Renal cortex interstitium (tissue), 15 donors: Measurements from ENCODE around the gene AFF2. TPM values are rescaled to one million over a fixed set of nuclear protein-coding genes. Genes with fewer than 3 reads are reported as not detected.

ENCODE experiments used
- DNase-seq, 11 donors: peaks; one replicate each; pipeline ENCODE4 v3.0.0-alpha.2; 2013; ENCODE audit warnings: low read depth in 9 of 11, low spot score in 4 of 11; ENCODE audit errors: extremely low read depth in 1 of 11
- long read RNA-seq, 16 experiments: transcript quantifications; one replicate each; lab custom pipeline, GENCODE V29; 2026
- polyA plus RNA-seq, 3 donors: library from polyadenylated mRNA; unstranded; fragments of 120-200 nt; gene quantifications; one replicate each; pipeline ENCODE4 v1.2.1, GENCODE V29; 2013; ENCODE audit not compliant: insufficient read length in 3 of 3

Gene AFF2
- 1 to 10 TPM; 4.5 to 6.3 (median 5.3) TPM for polyA plus RNA-seq
- long read RNA-seq, donor 1 = 0 reads
- long read RNA-seq, donor 2 = 0 reads
- long read RNA-seq, donor 3 = 0 reads
- long read RNA-seq, donor 4 = 0 reads
- long read RNA-seq, donor 5 = 0 reads
- long read RNA-seq, donor 6 = 0 reads
- long read RNA-seq, donor 7 = 0 reads
- long read RNA-seq, donor 8 = 0 reads
- long read RNA-seq, donor 9 = 0 reads
- long read RNA-seq, donor 10 = 0 reads
- long read RNA-seq, donor 11 = 0 reads
- long read RNA-seq, donor 12 = 0 reads
- long read RNA-seq, donor 13 = 0 reads
- long read RNA-seq, donor 14 = 0 reads
- long read RNA-seq, donor 15 = 0 reads
- long read RNA-seq, donor 16 = 0 reads

DNA sequence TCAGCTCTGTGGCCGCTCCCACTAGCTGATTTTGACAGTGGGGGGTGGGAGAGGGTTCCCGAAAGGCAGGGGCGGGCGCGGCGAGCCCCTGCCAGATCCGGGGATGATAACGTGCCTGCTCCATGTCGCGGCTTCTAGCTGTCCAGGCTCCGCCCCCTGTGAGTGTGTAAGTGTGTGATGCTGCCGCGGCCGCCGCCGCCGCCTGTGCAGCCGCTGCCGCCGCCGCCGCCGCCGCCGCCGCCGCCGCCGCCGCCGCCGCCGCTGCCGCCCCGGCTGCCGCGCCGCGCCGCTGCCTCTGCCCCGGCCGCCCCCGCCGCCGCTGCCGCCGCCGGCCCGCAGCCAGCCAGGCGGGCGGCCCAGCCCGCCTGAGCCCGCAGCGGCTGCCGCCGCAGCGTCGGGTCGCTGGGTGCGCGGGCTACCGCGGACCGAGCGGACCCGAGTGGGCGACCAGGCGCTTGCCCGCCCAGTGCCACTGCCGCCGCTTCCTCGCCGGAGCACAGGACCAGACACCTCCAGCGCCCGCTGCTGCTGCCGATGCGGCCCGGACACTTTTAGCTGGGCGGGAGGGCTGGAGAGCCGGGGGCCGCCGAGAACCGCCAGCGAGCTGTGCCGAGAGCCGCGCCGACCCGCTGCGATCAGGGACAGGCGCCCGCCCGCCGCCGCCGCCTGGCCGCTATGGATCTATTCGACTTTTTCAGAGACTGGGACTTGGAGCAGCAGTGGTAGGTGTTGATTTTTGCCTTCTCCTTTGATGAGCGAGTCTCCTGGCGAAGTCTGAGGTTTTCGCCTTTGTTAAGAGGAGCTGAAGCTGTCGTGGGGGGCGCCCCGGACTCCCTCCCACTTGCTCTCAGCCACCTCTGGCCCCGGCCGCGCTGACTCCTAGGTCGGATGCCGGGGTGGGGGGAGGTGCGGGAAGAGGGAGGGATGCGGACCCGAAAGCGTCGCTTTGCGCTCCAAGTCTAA, at the start of gene AFF2:
AFF2 (plus strand) TSS at position 195 of the 963 bp plus-strand sequence; CDS start at position 676, 481 bp downstream.
- no peak for DNase-seq

DNA sequence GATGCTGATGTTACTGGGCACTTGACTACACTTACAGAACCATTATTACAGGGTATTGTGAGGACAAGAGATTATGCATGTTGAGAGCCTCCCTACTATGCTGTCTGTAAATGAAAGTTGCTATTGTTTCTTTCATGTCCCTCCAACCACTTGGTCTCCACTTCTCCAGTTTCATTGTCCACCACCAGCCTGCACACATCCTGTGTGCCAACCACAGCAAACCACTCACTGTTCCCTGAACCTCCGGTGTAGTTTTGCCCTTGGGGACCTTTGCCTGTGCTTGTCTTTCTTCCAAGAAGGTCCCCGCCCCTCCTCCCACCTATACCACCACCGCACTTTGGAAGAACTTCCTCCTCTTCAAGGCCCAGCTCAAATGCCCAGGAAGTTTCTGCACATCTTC, 43.1 kb upstream of the AFF2 start:
- no peak for DNase-seq

DNA sequence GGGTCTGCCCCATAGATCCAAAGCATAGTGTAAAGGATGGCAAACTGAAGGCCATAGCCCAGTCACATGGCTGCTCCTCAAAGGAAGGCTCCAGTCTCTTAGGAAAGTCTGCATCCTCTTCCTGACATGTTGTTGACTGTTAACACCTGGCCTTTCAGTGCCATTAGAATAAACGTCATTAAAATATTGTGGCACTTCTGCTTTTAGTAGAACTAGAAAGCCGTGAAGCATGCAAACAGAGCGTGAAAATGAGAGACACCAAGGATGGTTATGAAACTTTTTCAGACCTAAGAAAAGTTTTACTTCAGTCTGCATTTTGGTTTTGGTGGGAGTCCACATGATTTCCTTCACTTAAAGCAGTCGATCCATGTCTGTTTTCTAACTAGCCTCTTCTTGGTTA, 41.1 kb upstream of the AFF2 start:
- no peak for DNase-seq

DNA sequence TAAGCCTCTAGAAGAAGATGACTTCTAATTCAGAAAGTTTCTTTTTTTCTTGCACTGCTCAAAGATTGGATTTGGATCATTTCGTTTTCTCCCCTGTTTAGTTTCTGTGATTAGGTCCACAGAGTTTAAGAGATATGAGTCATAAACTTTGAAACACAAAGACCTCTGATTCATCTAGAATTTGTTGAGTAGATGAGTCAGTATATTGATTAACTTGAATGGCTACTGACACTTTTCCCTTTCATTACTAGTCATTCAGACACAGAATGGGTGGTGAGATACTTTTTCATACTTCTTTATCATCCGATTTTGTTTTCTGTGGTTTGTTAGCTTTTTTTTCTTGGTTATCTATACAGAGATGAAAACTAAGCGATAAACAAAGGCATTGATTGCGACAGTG, 34.1 kb upstream of the AFF2 start:
- no peak for DNase-seq

DNA sequence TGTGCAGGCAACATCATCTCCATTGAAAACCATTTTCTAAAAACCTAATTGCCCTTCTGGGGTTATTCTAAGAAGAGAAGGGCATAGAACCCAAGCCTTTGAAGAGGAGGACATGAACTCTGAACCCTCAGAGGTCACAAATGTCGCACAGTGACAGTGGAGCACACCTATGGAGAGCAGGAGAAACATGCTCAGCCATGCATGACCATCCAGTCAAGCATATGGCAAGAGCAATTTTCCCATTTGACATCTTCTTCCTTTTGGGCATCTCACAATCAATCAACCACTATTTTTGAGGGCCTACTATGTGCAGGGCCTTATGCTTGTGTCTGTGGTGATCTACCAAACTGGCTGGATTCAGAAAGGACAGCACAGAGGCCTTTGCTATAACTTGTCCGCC, 30.1 kb upstream of the AFF2 start:
- DNase-seq = no peak

DNA sequence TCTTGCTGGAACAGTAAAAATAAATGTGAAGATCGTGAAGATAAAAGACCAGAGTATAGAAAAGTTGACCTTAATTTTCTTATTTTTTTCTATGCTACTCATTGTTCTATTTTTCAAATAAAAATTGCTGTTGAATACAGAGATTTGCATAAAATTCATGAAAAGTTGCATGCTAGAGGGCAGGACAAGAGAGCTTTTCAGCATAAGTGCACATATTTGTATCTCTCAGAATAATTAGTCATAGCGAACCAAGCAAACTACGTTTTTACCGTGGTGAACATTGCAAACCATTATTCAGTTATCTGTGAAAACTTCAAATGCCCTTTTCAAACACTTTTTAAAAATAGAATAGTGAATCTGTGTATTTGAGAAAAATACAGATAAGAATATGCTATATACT, 26.4 kb upstream of the AFF2 start:
- DNase-seq = no peak

DNA sequence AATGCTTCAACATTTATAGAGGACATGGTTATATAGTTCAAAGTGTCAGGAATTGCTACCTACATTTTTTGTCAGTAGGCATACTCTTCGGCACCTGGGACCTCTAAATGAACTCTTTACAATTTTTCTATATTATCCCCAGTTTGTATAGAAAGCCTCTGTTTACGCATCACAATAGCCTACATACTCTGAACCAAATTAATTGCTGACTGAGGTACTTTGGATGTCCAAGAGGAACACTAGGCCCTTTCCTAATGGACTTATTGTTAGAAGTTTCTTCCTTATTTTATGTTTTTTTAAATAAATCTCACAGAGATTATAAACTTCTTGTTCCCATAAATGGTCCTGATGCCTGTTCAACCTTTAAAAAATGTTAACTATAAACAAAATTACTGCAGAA, 8.4 kb upstream of the AFF2 start:
- no peak for DNase-seq

DNA sequence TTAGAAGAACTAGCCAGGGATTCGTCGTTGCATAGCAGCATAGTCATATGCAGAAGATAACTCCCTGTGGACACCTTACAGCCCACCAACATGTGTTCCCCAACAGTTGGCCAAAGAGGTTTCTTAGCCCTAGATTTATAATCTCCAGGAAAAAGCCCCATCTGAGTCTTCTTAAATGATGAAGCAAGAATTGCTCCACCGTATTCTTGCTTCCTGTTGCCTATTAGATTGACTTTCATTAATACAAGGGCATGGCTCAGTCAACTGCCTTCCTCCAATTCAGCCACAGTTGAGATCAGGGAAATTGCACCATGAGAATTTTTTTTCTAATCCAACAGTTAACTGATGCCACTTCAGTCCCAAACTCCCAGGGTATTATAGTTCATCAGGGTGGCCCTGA, 5.2 kb upstream of the AFF2 start:
- no peak for DNase-seq

DNA sequence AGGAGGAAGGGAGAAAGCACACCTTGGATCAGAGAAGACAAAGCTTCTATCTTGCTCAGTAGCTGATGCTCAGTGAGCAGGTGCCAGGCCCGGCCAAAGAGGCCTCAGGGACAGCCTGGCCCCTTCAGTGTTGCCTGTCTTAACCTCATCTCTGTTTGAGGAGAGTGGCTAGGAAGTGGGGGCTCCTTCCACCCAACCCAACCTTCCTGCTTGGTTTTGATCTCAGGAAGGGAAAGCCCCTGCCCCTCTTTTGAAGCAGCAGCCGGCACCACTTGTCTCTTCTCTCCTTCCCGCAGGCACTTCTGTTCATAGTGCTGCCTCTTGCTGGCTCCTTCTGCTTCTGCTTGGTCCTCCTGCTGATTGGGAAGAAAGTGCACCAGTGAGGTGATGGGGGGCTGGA, 2.4 kb upstream of the AFF2 start:
- DNase-seq = no peak

DNA sequence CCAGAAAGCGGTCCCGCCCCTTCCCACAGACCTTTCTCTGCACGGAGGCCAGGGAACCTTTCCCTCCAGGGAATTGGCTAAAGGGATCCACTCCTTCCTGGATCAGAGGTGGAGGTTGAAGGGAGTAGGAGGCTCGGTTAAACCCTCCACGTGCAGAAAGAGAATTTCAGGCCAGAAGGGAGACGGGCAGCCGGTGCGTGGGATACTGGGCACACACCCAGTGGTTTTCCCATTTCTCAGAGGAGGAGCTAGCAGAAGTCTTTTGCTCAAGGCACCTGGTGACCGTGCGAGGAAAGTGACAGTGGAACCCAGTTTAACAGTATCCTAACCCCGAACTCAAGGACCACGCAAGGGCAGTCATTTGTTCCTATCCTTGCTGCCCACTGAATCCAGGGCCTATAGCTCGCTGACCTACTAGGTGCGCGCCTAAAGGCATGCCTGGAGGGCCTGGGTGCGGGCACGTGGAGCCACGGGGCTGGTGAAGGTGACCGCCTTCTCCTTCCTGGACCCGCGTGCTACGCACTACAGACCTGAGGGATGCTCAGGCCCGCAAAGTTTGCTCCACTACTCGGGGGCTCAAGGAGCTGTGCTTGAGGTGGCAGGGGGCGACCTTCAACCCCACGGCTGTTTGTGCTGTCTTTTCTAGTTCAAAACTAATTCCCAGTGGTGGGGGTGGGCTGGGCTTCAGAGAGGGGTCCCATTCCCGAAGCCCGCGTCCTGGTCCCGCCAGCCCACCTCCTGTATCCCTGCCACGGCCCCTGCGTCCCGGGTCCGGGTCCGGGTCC, 587 bp upstream of the AFF2 start:
- no peak for DNase-seq

DNA sequence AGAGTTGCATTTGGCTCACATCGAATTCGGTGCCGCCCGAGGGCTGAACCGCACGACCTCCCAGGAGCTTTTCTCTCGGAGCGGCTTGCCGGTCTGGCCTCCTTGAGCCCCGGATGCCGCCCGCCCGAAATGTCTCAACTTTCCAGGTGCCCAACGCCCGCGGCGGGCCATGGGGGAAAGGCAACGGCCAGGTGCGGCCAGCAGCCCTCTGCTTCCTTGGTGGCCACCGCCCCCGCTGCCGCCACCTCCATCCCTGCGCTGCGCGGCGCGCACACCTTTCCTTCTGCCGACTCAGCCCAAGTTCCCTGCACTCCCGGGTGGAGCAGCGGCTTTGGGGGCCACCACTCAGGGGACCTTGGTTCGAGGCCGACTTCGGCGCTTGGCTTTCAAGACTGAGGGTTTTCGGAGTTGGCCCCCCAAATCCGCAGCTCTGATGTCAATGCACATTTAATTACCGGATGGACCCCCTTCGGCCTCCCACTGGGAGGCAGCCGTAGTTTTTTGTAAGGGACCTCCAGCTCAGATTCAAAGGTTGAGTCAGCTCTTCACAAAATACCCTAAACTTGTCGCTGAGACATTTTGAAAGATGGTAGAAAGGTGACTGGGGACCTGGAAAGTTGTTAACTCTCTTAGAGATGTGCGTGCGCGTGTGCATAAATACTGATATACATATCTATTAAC, 1.1 kb downstream of the AFF2 start:
- no peak for DNase-seq

DNA sequence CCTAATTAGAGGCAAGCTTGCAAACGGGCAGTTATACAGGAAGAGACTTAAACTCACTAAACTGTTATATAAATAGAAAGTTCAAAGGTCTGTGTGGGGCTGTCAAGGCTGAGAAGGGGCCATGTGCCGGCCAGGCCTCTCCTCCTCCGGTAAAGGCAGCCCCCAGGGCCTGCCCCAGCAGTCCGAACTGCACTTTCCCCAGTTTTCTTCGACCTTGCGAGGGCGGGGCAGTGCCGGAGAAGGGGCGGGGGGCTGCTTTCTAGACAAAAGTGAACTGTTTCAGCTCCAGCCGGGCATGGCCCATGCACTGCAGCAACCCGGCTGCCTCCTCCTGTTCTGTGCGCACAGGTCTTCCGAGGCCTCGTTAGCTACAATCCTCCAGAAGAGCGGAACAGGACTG, 4.1 kb downstream of the AFF2 start:
- peak in 1 of 11 donors; percentile 12 for DNase-seq

DNA sequence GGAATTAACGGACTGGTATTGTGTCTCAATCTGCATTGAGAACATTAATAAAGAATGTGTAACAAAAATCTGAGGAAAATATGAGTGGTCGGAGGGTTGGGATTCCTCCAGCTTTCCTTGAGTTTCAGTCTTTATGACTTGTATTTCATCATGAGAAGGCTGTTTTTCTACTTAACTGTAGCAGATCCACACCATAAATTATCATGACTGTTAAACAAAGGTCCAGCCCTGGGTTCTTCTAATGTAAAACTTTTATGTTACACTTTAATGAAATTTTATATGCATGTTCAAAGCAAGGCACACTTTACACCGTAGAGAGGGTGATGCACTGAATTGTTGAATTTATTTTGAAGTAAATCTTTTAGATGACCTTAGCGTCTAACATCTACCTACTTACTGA, 7.0 kb downstream of the AFF2 start:
- peak in 1 of 11 donors; percentile 16 for DNase-seq

DNA sequence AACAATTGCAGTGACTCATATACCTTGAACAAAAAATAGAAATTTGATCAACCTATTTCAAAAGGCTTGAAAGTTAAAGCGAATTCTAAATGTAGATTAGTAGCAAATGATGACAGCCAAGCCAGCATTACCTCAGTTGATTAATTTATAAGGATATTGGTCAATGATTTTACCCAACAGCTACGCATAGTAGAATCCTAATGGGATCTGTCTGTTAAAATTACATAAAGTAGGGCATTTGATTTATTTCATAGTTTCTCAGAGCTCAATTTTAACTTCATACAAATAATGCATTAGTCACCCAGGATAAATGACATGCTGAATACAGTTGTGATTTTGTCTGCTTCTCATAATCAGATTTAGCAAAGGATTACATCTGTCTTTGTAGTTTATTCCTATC, 12.0 kb downstream of the AFF2 start:
- no peak for DNase-seq

DNA sequence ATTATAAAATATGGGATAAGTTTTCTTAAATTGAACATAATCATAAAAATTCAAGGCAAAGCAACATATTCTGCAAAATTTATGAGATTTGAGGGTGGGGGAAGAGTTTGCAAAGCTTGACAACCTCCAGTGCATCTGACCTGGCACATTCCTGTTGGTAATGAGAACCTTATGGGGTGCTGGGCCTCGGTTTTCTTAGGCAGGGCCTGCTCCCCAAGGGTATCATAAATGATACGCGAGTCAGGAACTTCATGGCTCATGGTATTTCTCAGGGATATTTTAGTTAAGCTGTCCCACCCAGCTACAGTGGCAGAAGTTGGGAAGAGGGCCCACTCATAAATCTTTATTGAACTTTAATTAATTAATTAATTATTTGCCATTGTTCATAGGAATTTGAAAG, 13.2 kb downstream of the AFF2 start:
- no peak for DNase-seq

DNA sequence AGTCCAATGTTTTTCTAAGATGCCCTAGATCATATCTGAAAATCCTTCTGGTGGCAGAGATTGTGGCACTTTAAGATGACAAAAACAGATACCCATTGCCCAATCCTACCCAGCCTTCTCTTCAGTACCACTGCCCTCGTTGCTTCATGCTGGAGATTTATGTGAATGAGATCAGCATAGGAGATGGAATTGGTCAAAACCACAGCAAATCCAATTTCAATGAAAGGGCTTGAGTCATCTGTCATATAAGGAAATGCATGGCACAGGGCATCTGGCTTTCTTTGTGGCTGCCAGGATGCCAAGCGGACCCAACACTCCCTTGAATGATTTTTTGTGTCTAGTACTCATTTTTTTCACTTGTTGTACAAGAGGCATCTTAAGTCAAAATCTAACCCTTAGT, 16.8 kb downstream of the AFF2 start:
- DNase-seq = no peak

DNA sequence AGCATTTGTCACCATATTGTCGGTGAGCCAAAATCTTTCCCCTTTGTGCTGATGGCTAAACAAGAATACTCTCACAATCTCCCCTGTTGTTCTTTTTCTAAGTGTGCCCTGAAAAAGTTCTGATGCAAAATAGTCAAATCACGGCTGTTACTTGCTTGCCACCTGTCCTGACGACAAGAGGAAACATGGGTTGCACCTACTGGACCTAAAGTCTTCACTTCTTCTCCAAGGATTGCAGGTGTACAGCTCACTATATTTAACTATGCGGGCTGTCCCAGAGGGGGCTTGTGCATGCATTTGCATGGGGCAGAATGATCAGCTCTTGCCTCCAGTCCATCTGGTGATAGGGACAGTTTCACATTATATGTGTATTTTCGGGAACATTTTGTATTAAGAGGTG, 21.6 kb downstream of the AFF2 start:
- no peak for DNase-seq

DNA sequence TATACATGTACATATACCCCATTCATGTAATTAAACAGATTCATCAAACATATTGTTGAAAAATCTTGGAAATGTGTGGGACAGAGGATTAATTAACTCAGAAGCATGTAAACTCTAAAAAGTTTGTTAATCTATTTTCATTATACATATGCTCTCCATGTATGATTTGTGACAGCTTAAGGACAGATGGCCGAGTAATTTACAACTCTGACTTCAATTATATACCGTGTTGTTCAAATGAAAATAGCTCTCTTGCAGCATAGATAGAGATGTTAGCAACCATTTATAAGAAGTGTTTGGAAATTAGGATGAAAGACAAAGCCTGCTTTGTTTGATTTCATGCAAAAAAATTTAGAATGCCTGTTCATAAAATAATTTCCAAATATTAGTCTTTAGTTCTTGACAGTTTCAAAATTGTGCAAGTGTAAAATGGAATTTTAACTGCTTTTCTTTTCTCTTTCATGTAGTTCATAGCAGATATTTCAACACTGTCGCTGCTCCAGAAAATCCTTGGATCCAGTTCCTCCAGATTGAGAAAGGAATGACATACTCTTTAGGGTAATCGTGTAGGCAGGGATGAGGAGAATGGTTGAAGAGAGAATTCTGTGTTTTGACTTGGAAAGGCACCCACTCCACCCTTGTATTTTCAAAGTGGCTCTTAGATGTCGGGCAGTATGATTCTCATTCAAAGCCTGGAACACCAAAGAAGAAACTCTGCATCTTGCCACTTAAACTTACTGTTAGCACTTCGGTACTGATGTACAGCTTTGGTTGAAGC, 23.1 kb downstream of the AFF2 start:
- no peak for DNase-seq
